ENCODE data around the gene CHMP6.
A peak's percentile ranks its signal among the peaks of the same experiment; 100 is the strongest.

The CHMP6 gene

GRCh38 chr17:80976701-80977100, 14.9 kb upstream of the CHMP6 start:
- Mint-ChIP-seq H3K4me1 (ENCODE audit: low read depth) (peaks cover 7% of the 10 kb centered on the region), H3K4me3 (no peak overlapping the region), H3K9me3 (no peaks in the 10 kb centered on the region), H3K36me3 (ENCODE audit: low read depth) (no peaks in the 10 kb centered on the region), H3K27ac (no peak overlapping the region), H3K27me3 (ENCODE audit: low read depth) (peaks cover 8% of the 10 kb centered on the region)

- H3K4me1 Mint-ChIP-seq (ENCODE audit: low read depth), result peaks cover 7% of the 10 kb centered on the region
Measured at GRCh38 chr17:80977172-80977571, 14.5 kb upstream of the CHMP6 start.

DNA sequence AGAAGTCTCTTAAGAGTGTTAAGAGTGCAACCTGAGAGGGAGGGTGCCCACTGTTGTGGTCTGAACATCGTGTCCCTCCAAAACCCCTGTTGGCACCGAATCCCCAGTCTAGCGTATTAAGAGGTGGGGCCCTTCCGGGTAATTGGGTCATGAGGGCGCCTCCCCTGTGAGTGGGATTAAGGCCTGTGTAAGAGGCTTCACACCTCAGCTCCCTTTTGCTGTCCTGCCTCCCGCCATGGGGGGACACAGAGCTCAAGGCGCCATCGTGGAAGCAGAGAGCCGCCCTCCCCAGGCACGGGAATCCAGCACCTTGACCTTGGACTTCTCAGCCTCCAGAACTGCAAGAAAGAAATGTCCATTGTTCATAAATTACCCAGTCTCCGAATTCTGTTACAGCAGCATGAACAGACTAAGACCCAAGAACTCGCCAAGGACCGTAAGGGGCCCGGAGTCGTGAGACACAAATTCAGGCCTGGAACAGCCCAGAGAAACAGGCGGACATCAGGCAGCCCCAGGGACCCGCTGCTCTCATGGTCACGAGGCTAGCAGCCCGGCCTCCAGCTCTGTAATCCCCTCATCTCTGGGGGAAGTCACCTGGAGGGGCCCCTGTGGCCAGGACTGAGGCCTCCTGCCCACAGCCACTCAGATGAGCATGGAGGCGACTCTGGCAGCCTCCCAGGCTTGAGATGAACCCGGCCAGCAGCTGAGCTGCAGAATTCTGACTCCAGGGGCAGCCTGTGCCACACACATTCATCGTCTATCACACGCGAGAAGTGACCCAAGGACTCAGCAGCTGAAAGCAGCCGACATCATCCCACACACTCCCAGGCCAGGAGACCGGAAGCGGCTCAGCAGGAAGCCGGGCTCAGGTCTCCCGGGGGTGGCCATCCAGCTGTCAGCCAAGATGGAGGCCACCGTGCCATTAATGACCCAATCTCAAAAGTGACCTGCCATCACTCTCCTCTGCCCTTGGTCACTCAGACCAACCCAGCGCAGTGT, 12.8 kb upstream of the CHMP6 start:
- Mint-ChIP-seq H3K9me3 (no peaks in the 10 kb centered on the region), H3K36me3 (ENCODE audit: low read depth) (no peaks in the 10 kb centered on the region), H3K4me1 (ENCODE audit: low read depth) (peaks cover 7% of the 10 kb centered on the region), H3K27me3 (ENCODE audit: low read depth) (peaks cover 11% of the 10 kb centered on the region), H3K27ac (no peak overlapping the region), H3K4me3 (no peak overlapping the region)

More at GRCh38 chr17:80977172-80977571, 14.5 kb upstream of the CHMP6 start:
- Mint-ChIP-seq H3K27me3 (ENCODE audit: low read depth) (peaks cover 8% of the 10 kb centered on the region), H3K4me3 (no peak overlapping the region), H3K9me3 (no peaks in the 10 kb centered on the region), H3K27ac (no peak overlapping the region), H3K36me3 (ENCODE audit: low read depth) (no peaks in the 10 kb centered on the region)

GRCh38 chr17:80979547-80980378, 11.9 kb upstream of the CHMP6 start:
- H3K4me1 Mint-ChIP-seq (ENCODE audit: low read depth), result peaks cover 7% of the 10 kb centered on the region
- no peak overlapping the region for H3K4me3 Mint-ChIP-seq
- peak overlapping the region; percentile 56 for H3K27ac Mint-ChIP-seq
- H3K36me3 Mint-ChIP-seq (ENCODE audit: low read depth), result no peaks in the 10 kb centered on the region
- H3K9me3 Mint-ChIP-seq, result no peaks in the 10 kb centered on the region
- H3K27me3 Mint-ChIP-seq (ENCODE audit: low read depth), result peaks cover 11% of the 10 kb centered on the region

DNA sequence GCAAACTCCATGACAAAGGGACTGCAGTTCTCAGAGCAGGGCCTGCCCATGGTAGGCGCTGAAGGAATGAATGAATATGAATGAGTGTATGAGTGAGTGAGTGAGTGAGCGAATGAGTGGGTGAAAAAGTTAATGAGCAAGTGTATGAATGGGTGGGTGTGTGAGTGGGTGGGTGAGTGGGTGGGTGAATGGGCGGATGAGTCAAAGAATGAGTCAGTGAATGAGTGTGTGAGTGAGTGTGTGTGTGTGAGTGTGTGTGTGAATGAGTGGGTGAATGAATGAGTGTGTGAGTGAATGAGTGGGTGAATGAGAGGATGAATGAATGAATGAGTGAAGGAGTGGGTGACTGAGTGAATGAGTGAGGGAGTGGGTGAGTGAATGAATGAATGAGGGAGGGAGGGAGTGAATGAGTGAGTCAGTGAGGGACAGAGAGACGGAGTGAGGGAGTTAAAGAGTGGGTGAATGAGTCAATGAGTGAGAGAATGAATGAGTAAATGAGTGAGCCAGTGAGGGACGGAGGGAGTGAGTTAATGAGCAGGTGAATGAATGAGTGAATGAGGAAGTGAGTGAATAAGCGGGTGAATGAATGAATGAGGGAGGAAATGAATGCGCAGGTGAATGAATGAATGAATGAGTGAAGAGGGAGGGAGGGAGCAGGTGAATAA, 11.1 kb upstream of the CHMP6 start:
- peak overlapping the region; percentile 56 for H3K27ac Mint-ChIP-seq
- no peaks in the 10 kb centered on the region for H3K36me3 Mint-ChIP-seq (ENCODE audit: low read depth)
- peaks cover 7% of the 10 kb centered on the region for H3K4me1 Mint-ChIP-seq (ENCODE audit: low read depth)
- no peaks in the 10 kb centered on the region for H3K9me3 Mint-ChIP-seq
- peaks cover 11% of the 10 kb centered on the region for H3K27me3 Mint-ChIP-seq (ENCODE audit: low read depth)
- H3K4me3 Mint-ChIP-seq, result peak overlapping the region; percentile 52

- peaks cover 11% of the 10 kb centered on the region for H3K27me3 Mint-ChIP-seq (ENCODE audit: low read depth)
- no peaks in the 10 kb centered on the region for H3K36me3 Mint-ChIP-seq (ENCODE audit: low read depth)
- H3K9me3 Mint-ChIP-seq, result no peaks in the 10 kb centered on the region
- peaks cover 7% of the 10 kb centered on the region for H3K4me1 Mint-ChIP-seq (ENCODE audit: low read depth)
- peak overlapping the region; percentile 52 for H3K4me3 Mint-ChIP-seq
- H3K27ac Mint-ChIP-seq, result peak overlapping the region; percentile 55
Measured at GRCh38 chr17:80981062-80981902, 10.4 kb upstream of the CHMP6 start.

- H3K27ac Mint-ChIP-seq, result no peak overlapping the region
- no peak overlapping the region for H3K4me3 Mint-ChIP-seq
- H3K27me3 Mint-ChIP-seq (ENCODE audit: low read depth), result peaks cover 9% of the 10 kb centered on the region
- no peaks in the 10 kb centered on the region for H3K9me3 Mint-ChIP-seq
- peaks cover 7% of the 10 kb centered on the region for H3K4me1 Mint-ChIP-seq (ENCODE audit: low read depth)
- H3K36me3 Mint-ChIP-seq (ENCODE audit: low read depth), result no peaks in the 10 kb centered on the region
Measured at GRCh38 chr17:80981929-80982425, 9.7 kb upstream of the CHMP6 start.

- Mint-ChIP-seq H3K4me1 (ENCODE audit: low read depth) (peaks cover 7% of the 10 kb centered on the region), H3K4me3 (no peak overlapping the region), H3K27ac (no peak overlapping the region), H3K36me3 (ENCODE audit: low read depth) (no peaks in the 10 kb centered on the region), H3K27me3 (ENCODE audit: low read depth) (peaks cover 9% of the 10 kb centered on the region), H3K9me3 (no peaks in the 10 kb centered on the region)
Measured at GRCh38 chr17:80982426-80982974, 9.1 kb upstream of the CHMP6 start.

GRCh38 chr17:80983545-80983944, 8.1 kb upstream of the CHMP6 start:
- Mint-ChIP-seq H3K4me1 (ENCODE audit: low read depth) (peaks cover 7% of the 10 kb centered on the region), H3K27ac (no peak overlapping the region), H3K36me3 (ENCODE audit: low read depth) (no peaks in the 10 kb centered on the region), H3K4me3 (no peak overlapping the region), H3K9me3 (no peaks in the 10 kb centered on the region), H3K27me3 (ENCODE audit: low read depth) (peaks cover 9% of the 10 kb centered on the region)

GRCh38 chr17:80984749-80985148, 6.9 kb upstream of the CHMP6 start:
- peaks cover 9% of the 10 kb centered on the region for H3K4me1 Mint-ChIP-seq (ENCODE audit: low read depth)
- peaks cover 9% of the 10 kb centered on the region for H3K27me3 Mint-ChIP-seq (ENCODE audit: low read depth)

DNA sequence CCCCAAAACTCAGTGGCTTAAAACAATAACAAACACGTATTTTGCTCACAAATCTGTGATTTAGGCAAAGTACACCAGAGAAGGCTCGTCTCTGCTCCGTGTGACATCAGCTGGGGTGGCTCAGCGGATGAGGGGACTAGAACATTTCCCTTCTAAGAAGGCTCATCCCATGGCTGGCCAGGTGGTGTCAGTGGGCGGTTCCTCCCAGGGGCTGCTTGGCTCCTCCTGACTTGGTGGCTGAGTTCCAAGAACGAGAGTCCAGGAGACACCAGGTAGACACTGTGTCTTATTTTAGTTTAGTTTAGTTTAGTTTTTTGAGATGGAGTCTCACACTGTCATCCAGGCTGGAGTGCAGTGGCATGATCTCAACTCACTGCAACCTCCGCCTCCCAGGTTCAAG, 5.6 kb upstream of the CHMP6 start:
- Mint-ChIP-seq H3K4me1 (ENCODE audit: low read depth) (peaks cover 6% of the 10 kb centered on the region), H3K36me3 (ENCODE audit: low read depth) (no peaks in the 10 kb centered on the region), H3K9me3 (no peaks in the 10 kb centered on the region), H3K27me3 (ENCODE audit: low read depth) (peaks cover 7% of the 10 kb centered on the region), H3K27ac (no peak overlapping the region), H3K4me3 (no peak overlapping the region)

More at GRCh38 chr17:80984749-80985148, 6.9 kb upstream of the CHMP6 start:
- H3K4me3 Mint-ChIP-seq, result no peak overlapping the region
- no peak overlapping the region for H3K27ac Mint-ChIP-seq
- no peaks in the 10 kb centered on the region for H3K36me3 Mint-ChIP-seq (ENCODE audit: low read depth)
- H3K9me3 Mint-ChIP-seq, result no peaks in the 10 kb centered on the region

- Mint-ChIP-seq H3K27me3 (ENCODE audit: low read depth) (peaks cover 7% of the 10 kb centered on the region), H3K36me3 (ENCODE audit: low read depth) (no peaks in the 10 kb centered on the region), H3K9me3 (no peaks in the 10 kb centered on the region), H3K4me3 (no peak overlapping the region), H3K27ac (no peak overlapping the region), H3K4me1 (ENCODE audit: low read depth) (peaks cover 6% of the 10 kb centered on the region)
Measured at GRCh38 chr17:80986816-80987475, 4.7 kb upstream of the CHMP6 start.

GRCh38 chr17:80987941-80988461, 3.6 kb upstream of the CHMP6 start:
- Mint-ChIP-seq H3K4me1 (ENCODE audit: low read depth) (peaks cover 9% of the 10 kb centered on the region), H3K36me3 (ENCODE audit: low read depth) (no peaks in the 10 kb centered on the region), H3K27ac (no peak overlapping the region), H3K4me3 (no peak overlapping the region), H3K27me3 (ENCODE audit: low read depth) (peaks cover 4% of the 10 kb centered on the region), H3K9me3 (no peaks in the 10 kb centered on the region)
